ENCODE measurements around the gene CYFIP2.

The CYFIP2 gene

GRCh38 chr5:157359356-157360055, 93.6 kb downstream of the CYFIP2 start:
- DNase-seq (ENCODE audit: low spot score), result no peak

- no peak for DNase-seq (ENCODE audit: low spot score)
These were observed 96.1 kb downstream of the CYFIP2 start for GRCh38 chr5:157362012-157362411.

GRCh38 chr5:157362502-157362901, 96.6 kb downstream of the CYFIP2 start:
- DNase-seq (ENCODE audit: low spot score), result no peak

- DNase-seq (ENCODE audit: low spot score), result no peak
These were observed 97.1 kb downstream of the CYFIP2 start for GRCh38 chr5:157362982-157363381.

- no peak for DNase-seq (ENCODE audit: low spot score)
These were observed 99.8 kb downstream of the CYFIP2 start for GRCh38 chr5:157365732-157366131.

- peak; percentile 37 for DNase-seq (ENCODE audit: low spot score)
These were observed 101.1 kb downstream of the CYFIP2 start for GRCh38 chr5:157366741-157367674.

- no peak for DNase-seq (ENCODE audit: low spot score)
These were observed 103.6 kb downstream of the CYFIP2 start for GRCh38 chr5:157369507-157369906.

GRCh38 chr5:157370967-157371366, 105.0 kb downstream of the CYFIP2 start:
- DNase-seq (ENCODE audit: low spot score), result no peak

GRCh38 chr5:157371655-157372471, 105.9 kb downstream of the CYFIP2 start:
- DNase-seq (ENCODE audit: low spot score), result no peak

GRCh38 chr5:157372472-157372822, 106.5 kb downstream of the CYFIP2 start:
- DNase-seq (ENCODE audit: low spot score), result no peak

GRCh38 chr5:157378509-157378908, 112.6 kb downstream of the CYFIP2 start:
- no peak for DNase-seq (ENCODE audit: low spot score)

GRCh38 chr5:157379983-157380382, 114.1 kb downstream of the CYFIP2 start:
- no peak for DNase-seq (ENCODE audit: low spot score)

GRCh38 chr5:157381746-157382145, 115.8 kb downstream of the CYFIP2 start:
- no peak for DNase-seq (ENCODE audit: low spot score)

- DNase-seq (ENCODE audit: low spot score), result no peak
These were observed 117.3 kb downstream of the CYFIP2 start for GRCh38 chr5:157382996-157383800.

- peak; percentile 5 for DNase-seq (ENCODE audit: low spot score)
These were observed 119.2 kb downstream of the CYFIP2 start for GRCh38 chr5:157384971-157385709.

- no peak for DNase-seq (ENCODE audit: low spot score)
These were observed 121.2 kb downstream of the CYFIP2 start for GRCh38 chr5:157387041-157387563.

- DNase-seq (ENCODE audit: low spot score), result peak; percentile 60
These were observed 121.8 kb downstream of the CYFIP2 start for GRCh38 chr5:157387683-157388093.

- no peak for DNase-seq (ENCODE audit: low spot score)
These were observed 122.3 kb downstream of the CYFIP2 start for GRCh38 chr5:157388111-157388710.

- DNase-seq (ENCODE audit: low spot score), result no peak
These were observed 123.2 kb downstream of the CYFIP2 start for GRCh38 chr5:157389103-157389502.

GRCh38 chr5:157390133-157390532, 124.2 kb downstream of the CYFIP2 start:
- no peak for DNase-seq (ENCODE audit: low spot score)

All from cerebellar cortex (tissue), 1 donor.